Measurements from ENCODE around the gene CASP12. TPM values are rescaled to one million over a fixed set of nuclear protein-coding genes. Genes with fewer than 3 reads are reported as not detected.
"Not testable (repeated sequence)": the region's sequence is repeated elsewhere in the genome, so short reads cannot be mapped to it uniquely, and the experiment has no call there.

The CASP12 gene
- total RNA-seq, result not detected in 2 replicates

DNA sequence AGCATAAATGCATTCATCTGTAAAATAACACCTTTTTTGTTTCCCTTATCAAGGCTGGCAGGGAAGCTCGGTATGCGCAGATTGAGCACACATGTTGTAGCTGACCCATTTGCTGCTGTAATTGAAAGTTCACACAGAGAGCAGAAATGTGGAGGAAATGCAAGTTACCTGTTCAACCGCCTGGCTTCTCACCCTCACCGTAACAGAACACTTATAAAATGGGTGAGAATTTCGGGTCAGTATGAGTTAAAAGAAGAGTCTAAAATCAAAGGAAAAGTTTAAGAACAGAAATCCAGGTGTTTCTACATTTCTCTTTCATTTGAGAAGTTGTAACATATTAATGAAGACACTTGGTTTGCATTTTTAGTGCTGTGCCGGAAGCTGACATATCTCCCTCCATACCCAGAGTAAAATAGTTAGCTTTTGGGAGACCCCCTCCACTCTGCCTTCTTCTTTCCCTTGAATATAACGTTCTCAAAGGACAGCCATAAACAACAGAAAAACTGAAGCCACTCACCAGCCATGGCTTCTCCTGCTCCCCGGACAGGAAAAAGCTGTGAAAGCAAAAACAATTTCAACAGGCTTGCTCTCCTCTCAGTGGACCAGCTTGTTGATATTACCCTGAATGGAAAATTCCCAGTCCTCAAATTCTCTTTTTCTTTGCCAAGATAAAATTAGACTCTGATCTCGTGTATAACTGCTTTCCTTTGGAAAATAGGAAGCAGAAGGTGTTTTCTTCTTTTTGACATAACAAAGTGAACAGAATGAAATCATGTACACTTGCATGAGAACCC is at the start of gene CASP12:
Gene CASP12 (minus strand): TSS at position 570 of the 794 bp plus-strand sequence.
- DNase-seq (ENCODE audit: low read depth), result no peak
- no peak within 1 kb of the TSS for H3K4me3 ChIP-seq (ENCODE audit: low read depth, low read length)
- TF ChIP-seq, protein P1, sequence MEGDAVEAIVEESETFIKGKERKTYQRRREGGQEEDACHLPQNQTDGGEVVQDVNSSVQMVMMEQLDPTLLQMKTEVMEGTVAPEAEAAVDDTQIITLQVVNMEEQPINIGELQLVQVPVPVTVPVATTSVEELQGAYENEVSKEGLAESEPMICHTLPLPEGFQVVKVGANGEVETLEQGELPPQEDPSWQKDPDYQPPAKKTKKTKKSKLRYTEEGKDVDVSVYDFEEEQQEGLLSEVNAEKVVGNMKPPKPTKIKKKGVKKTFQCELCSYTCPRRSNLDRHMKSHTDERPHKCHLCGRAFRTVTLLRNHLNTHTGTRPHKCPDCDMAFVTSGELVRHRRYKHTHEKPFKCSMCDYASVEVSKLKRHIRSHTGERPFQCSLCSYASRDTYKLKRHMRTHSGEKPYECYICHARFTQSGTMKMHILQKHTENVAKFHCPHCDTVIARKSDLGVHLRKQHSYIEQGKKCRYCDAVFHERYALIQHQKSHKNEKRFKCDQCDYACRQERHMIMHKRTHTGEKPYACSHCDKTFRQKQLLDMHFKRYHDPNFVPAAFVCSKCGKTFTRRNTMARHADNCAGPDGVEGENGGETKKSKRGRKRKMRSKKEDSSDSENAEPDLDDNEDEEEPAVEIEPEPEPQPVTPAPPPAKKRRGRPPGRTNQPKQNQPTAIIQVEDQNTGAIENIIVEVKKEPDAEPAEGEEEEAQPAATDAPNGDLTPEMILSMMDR (conservative IDR thresholded peaks at IDR 0.05; ENCODE audit: low read depth, low read length), result no peak

DNA sequence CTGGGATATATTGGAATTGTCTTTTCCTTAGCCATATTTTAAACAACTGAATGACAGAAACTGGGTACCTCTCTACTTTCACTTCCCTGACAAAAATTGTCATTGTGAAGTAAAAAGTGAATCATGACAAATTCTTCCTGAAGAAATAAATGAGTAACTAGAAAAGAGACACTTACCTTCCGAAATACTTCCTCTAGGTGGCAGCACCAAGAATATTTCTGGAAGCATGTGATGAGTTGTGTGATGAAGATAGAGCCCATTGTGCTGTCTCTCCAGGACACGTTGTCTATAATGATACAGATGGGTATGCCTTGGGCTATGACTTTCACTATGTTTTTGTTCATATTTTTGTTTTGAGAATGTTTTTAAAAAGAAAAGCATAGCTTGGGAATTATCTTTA is 48.6 kb upstream of the CASP12 start:
- TF ChIP-seq, protein P1 (conservative IDR thresholded peaks at IDR 0.05; ENCODE audit: low read depth, low read length), result peak; percentile 61
- no peak overlapping the region for H3K4me3 ChIP-seq (ENCODE audit: low read depth, low read length)
- peak; percentile 44 for DNase-seq (ENCODE audit: low read depth)

DNA sequence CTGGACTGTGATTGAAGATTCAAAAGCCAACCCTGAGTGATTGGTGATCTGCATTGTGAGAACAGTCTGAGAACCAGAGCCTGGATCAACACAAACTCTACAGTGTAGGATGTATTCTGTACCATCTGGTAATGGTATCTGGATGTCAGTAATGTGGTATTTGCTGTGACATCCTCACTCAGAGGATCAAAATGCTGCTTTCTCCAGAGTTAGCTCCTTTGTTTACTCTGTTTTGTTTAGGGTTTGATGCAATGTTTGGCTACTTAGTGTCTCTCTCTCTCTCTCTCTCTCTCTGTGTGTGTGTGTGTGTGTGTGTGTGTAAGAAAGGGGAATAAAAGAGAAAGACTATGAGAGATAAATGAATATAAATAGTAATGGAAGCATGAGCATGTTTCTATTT is 45.8 kb upstream of the CASP12 start:
- H3K4me3 ChIP-seq (ENCODE audit: low read depth, low read length), result no peak overlapping the region
- DNase-seq (ENCODE audit: low read depth), result no peak
- TF ChIP-seq, protein P1 (conservative IDR thresholded peaks at IDR 0.05; ENCODE audit: low read depth, low read length), result no peak

DNA sequence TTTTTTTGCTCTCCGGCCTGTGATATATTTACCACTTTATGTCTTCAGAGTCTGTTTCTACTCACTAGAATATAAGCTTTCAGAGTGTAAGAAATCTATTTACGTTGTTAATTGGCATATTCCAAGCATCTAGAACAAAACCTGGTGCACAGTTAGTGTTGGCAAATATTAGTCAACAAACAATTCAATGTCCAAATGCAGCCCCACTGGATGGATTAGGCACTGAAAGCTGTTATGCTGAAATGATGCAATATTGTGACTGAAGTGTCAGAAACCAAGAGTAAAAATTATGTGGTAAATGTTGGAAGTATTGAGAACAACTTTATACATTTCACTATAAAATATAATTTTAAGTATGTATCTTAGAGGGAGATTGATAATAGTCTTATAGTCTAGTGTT is 45.3 kb upstream of the CASP12 start:
- TF ChIP-seq, protein P1 (conservative IDR thresholded peaks at IDR 0.05; ENCODE audit: low read depth, low read length), result no peak
- DNase-seq (ENCODE audit: low read depth), result no peak
- H3K4me3 ChIP-seq (ENCODE audit: low read depth, low read length), result no peak overlapping the region

DNA sequence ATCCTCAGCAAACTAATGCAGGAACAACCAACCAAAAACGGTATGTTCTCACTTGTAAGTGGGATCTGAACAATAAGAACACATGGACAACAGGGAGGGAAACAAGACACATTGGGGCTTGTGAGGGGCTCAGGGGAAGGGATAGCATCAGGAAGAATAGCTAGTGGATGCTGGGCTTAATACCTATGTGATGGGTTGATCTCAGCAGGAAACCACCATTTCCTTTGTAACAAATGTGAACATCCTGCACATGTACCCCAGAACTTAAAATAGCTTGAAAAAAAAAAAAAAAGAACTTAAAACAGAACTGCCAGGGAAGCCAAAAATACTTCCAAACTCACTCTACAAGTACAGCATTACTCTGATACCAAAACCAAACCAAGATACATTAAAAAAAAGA is 36.3 kb upstream of the CASP12 start:
- TF ChIP-seq, protein P1 (conservative IDR thresholded peaks at IDR 0.05; ENCODE audit: low read depth, low read length), result no peak
- no peak for DNase-seq (ENCODE audit: low read depth)
- no peak overlapping the region for H3K4me3 ChIP-seq (ENCODE audit: low read depth, low read length)

DNA sequence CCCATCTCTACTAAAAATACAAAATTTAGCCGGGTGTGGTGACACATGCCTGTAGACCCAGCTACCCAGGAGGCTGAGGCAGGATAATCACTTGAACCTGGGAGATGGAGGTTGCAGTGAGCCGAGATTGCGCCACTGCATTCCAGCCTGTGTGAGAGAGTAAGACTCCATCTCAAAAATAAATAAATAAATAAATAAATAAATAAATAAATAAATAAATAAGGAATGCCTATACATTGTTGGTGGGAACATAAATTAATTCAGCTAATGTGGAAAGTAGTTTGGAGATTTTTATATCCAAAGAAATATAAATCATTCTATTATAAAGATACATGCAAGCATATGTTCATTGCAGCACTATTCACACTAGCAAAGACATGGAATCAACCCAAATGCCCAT is 35.8 kb upstream of the CASP12 start:
- H3K4me3 ChIP-seq (ENCODE audit: low read depth, low read length), result not testable (repeated sequence)

DNA sequence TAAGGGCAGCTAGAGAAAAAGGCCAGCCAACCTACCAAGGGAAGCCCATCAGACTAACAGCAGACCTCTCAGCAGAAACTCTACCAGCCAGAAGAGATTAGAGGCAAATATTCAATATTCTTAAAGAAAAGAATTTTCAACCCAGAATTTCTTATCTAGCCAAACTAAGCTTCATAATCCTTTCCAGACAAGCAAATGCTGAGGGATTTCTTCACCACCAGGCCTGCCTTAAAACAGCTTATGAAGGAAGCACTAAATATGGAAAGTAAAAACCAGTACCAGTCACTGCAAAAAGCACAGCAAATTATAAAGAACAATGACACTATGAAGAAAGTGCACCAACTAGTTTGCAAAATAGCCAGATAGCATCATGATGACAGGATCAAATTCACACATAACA is 30.6 kb upstream of the CASP12 start:
- TF ChIP-seq, protein P1 (conservative IDR thresholded peaks at IDR 0.05; ENCODE audit: low read depth, low read length), result no peak
- no peak for DNase-seq (ENCODE audit: low read depth)
- H3K4me3 ChIP-seq (ENCODE audit: low read depth, low read length), result no peak overlapping the region

More for the DNA sequence above, 35.8 kb upstream of the CASP12 start:
- DNase-seq (ENCODE audit: low read depth), result not testable (repeated sequence)

All from epithelial cell of proximal tubule (primary cell).